CD4-positive, alpha-beta T cell treated with Interleukin-15 for 1 hour (primary cell): ENCODE measurements around the gene CCDC138.

Experiments
- DNase-seq: peaks from one replicate; pipeline ENCODE4 v3.0.0-alpha.2; 2020

Gene CCDC138

GRCh38 chr2:108896741-108897140 is 110.2 kb downstream of the CCDC138 start:
- DNase-seq: no peak

GRCh38 chr2:108898315-108899082 is 111.9 kb downstream of the CCDC138 start:
- DNase-seq: no peak

- DNase-seq: no peak
These were observed 118.1 kb downstream of the CCDC138 start for GRCh38 chr2:108904680-108905079.

GRCh38 chr2:108905176-108905575 is 118.6 kb downstream of the CCDC138 start:
- no peak for DNase-seq

- DNase-seq: no peak
These were observed 119.3 kb downstream of the CCDC138 start for GRCh38 chr2:108905906-108906305.

- DNase-seq: no peak
These were observed 120.0 kb downstream of the CCDC138 start for GRCh38 chr2:108906403-108907077.

- DNase-seq: no peak
These were observed 121.5 kb downstream of the CCDC138 start for GRCh38 chr2:108907822-108908712.

GRCh38 chr2:108908713-108909070 is 122.1 kb downstream of the CCDC138 start:
- DNase-seq: no peak

- no peak for DNase-seq
These were observed 122.8 kb downstream of the CCDC138 start for GRCh38 chr2:108909275-108909823.

GRCh38 chr2:108910011-108910431 is 123.5 kb downstream of the CCDC138 start:
- no peak for DNase-seq

- no peak for DNase-seq
These were observed 124.2 kb downstream of the CCDC138 start for GRCh38 chr2:108910541-108911396.

- DNase-seq: no peak
These were observed 124.8 kb downstream of the CCDC138 start for GRCh38 chr2:108911401-108911800.

- DNase-seq: no peak
These were observed 125.4 kb downstream of the CCDC138 start for GRCh38 chr2:108911807-108912628.

- no peak for DNase-seq
These were observed 126.0 kb downstream of the CCDC138 start for GRCh38 chr2:108912629-108912902.

- no peak for DNase-seq
These were observed 129.7 kb downstream of the CCDC138 start for GRCh38 chr2:108916122-108916795.

GRCh38 chr2:108916796-108917421 is 130.3 kb downstream of the CCDC138 start:
- DNase-seq: no peak

GRCh38 chr2:108917526-108917925 is 131.0 kb downstream of the CCDC138 start:
- no peak for DNase-seq

GRCh38 chr2:108918156-108918874 is 131.7 kb downstream of the CCDC138 start:
- no peak for DNase-seq

GRCh38 chr2:108918941-108919341 is 132.4 kb downstream of the CCDC138 start:
- DNase-seq: no peak
